ENCODE results near the gene SCN3A.
A peak's percentile ranks its signal among the peaks of the same experiment; 100 is the strongest.

Gene SCN3A

DNA sequence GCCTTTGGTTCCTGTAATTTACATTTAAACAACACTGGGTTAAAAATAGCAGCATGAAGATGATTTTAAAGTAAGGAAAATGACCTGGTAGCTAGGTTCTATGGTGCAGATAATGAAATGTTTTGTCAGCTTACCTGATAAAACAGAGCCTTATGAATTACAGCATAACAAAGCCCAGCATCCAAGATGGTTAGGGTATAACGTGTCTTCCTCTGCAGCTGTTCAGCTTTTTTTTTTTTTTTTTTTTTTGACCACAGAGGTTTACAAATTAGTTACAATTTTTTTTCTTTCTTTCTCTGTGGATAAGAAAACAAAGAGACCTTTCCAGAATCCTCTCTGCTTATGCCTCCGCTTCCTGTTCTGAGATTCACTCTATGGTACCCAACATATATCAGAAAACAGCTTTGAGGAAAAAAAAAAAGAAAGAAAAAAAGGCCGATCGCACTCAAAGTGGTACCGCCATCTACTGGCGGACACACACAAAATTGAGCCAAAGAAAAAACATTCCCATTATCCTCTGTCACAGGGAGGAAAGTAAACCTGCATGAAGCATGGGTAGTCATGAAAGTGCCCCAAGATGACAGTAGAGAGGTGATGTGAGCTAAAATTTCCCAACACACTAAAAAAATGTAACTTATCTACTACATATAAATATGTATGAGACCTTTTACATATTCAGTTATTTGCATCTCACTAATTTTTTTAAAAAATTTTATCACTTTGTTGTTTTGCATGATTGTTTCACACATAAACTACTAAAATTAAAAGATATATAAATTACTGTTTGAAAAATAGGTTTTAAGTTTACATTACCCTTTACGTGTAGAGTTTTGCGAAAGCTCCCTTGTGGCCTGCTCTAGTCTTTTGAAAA is at the start of gene SCN3A:
Gene SCN3A (minus strand): TSS at position 362 of the 871 bp plus-strand sequence. CDS start 27,656 bp downstream, outside the sequence.
- no peak for DNase-seq

GRCh38 chr2:165253178-165253577 is 49.3 kb upstream of the SCN3A start:
- DNase-seq, result no peak

- no peak for DNase-seq
These were observed 47.5 kb upstream of the SCN3A start for GRCh38 chr2:165251366-165251765.

DNA sequence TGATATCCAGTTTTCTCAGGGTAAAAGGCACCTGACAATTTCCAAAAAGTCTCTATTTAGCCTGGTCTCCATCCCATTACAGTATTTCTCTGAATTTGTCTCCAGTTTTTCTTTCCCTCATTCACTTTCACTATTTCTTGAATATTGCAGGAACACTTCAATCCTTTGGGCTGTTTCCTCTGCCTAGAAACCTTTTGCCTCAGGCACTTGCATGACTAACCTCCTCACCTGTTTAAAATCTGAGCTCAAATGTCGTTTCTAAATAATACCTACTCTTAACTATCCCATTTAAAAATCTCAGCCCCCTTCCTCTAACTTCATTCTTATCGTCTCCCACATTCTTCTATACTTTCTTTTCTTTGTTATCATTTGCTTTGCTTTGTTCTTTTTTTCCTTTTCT is 44.4 kb upstream of the SCN3A start:
- DNase-seq, result no peak

- no peak for DNase-seq
These were observed 41.4 kb upstream of the SCN3A start for GRCh38 chr2:165245081-165245793.

DNA sequence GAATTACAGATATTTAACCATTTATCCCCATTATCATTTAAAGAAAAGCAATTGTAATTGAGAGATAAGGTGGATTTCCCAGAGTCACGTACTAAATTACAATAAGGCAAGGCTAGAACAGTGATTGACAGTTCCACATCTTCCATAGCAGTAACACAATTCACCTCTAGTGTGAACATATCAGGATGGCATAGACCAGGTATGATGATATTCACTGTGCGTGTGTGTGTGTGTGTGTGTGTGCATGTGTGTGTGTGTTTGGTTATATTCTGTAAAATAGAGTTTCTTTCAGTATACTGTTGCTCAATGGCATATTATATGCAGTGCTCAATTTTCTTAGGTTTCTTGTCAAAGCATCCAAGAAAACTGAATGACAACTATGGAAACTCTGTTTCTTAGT is 37.1 kb upstream of the SCN3A start:
- no peak for DNase-seq

GRCh38 chr2:165239856-165240515 is 36.1 kb upstream of the SCN3A start:
- no peak for DNase-seq

GRCh38 chr2:165239230-165239629 is 35.4 kb upstream of the SCN3A start, which contains the start of gene SCN2A:
Gene SCN2A, plus strand, starts transcription at chr2:165239414. Its CDS starts 56,410 bp downstream, at chr2:165295824.
- peak in 1 of 2 donors; percentile 10 for DNase-seq

DNA sequence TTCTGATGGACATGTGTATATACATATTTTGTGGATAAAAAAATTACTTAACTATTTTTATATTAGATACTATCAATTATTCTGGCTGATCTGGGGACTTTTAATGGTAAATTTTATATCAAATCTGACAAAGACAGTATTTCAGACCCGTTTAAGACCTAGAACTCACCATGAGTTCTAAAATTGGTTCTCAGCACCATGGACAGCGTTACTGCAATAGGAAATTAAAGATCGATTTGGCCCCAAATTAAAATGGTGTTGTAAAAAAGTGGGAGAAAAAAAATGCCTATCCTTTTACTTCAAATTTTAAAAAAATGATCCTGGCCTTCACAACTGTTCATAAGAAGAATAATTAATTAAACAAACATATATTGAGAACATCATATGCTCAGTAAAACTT is 34.4 kb upstream of the SCN3A start:
- DNase-seq, result no peak

GRCh38 chr2:165237056-165237455 is 33.2 kb upstream of the SCN3A start:
- no peak for DNase-seq

GRCh38 chr2:165227571-165227970 is 23.7 kb upstream of the SCN3A start:
- DNase-seq, result no peak

GRCh38 chr2:165224941-165225340 is 21.1 kb upstream of the SCN3A start:
- DNase-seq, result no peak

GRCh38 chr2:165219481-165219880 is 15.6 kb upstream of the SCN3A start:
- no peak for DNase-seq

DNA sequence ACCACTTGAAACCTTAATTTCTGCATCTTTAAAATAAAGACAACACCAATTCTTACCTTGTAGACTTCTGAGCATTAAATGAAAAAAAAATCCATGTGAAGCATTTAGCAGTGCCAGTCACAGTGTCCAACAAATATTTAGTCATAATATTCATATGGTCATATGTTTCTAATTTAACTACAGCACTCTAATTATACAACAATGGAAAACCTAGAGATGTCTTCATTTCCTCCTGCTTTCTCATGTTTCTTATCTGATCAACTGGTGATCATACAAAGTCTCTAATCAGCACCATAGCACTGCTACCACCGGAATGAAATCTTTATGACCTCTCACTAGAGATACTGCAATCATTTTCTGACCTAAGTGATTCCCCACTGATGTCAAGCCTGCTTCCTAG is 10.2 kb upstream of the SCN3A start:
- no peak for DNase-seq

DNA sequence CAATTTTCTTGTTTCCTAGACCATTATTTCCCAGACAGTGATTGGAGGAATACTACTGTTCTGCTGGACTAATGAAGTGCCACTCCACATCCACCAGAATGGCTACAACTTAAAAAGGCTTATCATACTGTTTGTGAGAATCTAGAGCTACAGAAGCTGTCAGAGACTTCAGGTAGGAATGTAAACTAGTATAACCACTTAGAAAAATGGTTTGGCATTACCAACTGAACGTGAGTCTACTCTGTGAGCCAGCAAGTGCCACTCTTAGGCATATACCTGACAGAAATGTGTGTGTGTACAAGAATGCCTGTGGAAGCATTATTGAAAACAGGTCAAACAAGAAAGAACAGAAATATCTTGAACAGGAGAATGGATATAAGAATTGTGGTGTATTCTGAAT is 4.2 kb upstream of the SCN3A start:
- no peak for DNase-seq

DNA sequence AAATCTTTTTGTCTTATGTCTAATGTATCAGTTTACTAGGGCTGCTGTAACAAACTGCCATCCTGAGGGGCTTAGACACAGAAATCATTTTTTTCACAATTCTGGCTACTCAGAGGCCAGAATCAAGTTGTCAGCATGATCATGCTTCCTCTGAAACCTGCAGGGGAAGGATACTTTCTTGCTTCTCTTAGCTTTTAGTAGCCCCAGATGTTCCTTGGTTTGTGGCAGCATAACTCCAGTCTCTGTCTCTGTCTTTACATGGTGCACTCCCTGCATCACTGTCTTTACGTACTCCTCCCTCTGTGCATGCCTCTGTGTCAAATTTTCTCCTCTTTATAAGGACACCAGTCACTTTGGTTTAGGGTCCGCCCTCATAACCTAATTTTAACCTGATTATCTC is 2.0 kb upstream of the SCN3A start:
- no peak for DNase-seq

GRCh38 chr2:165202239-165202638 is 1.6 kb downstream of the SCN3A start:
- no peak for DNase-seq

DNA sequence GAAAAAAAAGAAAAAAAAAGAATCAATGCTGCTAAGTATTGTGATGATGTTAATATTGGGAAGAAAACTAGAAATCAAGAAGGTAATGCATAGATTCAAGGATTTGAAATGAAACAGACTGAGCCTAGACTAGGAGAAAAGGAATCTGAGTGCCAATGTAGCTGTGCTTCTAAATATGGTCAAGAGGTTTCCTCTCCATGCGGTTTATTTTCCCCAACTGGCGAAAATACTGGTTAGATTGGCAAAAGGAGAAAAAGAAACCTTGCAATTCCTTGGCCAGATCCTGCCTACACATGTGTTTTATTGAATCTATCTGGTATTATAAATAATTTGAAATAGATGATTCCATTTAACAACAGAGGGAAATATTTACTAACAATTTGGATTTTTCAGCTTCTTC is 5.7 kb downstream of the SCN3A start:
- DNase-seq, result no peak

DNA sequence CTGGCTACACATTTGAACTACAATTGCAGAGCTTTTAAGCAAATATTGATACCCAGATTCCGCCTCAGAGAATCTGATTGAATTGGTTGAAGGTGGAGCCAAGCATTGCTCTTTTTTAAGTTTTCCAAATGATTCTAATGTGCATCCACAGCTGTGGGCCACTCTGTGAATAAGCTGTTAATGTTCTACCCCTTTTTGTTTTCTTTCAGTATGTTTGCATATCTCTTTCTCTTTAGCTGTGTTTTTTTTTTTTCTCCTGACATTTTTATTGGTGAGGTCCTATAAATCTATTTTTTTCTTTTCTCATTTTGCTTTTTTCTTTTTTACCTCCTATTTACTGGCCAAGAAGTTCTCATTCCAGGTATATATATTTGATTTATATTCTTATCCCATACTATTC is 6.5 kb downstream of the SCN3A start:
- no peak for DNase-seq

- DNase-seq, result no peak
These were observed 7.4 kb downstream of the SCN3A start for GRCh38 chr2:165196411-165196810.

DNA sequence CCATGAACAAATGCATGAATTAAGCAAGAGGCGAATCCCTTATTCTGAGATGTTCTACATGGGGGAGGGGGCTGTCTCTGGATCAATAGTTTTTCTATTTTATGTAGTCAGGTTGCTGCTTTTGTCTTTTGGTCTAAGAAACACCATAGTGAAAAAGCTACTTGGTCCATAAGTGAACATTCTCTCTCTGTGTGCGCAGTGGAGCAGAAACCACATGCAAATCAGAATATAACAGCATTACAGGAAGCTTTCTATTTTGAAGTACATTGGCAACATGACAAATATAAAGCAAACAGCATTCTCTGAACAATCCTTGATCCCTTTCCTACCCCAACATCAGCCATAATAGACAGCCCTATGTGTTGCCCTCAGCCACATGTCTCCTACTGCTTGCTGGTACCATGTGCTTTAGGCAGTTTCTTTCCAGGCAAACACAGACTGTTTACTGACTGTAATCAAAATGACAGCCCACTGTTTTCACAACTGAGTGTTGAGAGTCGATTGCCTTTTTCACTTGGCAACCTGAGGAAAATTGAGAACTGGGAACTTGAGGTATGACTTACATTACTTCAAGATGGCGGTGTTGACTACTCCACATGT is 10.6 kb downstream of the SCN3A start:
- peak in 1 of 2 donors; percentile 1 for DNase-seq

- no peak for DNase-seq
These were observed 11.1 kb downstream of the SCN3A start for GRCh38 chr2:165192729-165193128.

- no peak for DNase-seq
These were observed 12.6 kb downstream of the SCN3A start for GRCh38 chr2:165191096-165191728.
